ENCODE results near the gene CACNG7. TPM values are rescaled to one million over a fixed set of nuclear protein-coding genes. Genes with fewer than 3 reads are reported as not detected.
"Not testable (repeated sequence)": the region's sequence is repeated elsewhere in the genome, so short reads cannot be mapped to it uniquely, and the experiment has no call there.

The CACNG7 gene
- total and polyA plus RNA-seq, 4 donors = not detected

DNA sequence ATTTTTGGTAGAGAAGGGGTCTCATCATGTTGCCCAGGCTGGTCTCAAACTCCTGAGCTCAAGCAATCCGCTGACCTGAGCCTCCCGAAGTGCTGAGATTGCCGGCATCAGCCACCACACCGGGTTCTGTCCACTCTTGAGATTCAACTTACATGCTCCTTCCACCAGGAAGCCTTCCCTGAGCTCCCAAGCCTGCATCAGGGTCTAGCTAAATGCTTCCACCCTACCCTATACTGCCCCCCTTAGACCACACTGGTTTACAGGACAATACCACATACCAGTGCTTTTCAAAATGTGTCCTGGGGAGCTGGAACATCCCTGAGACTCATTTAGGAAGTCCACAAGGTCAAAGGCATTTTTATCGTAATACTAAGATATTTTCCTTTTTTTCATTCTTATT is 38.5 kb downstream of the CACNG7 start:
- DNase-seq (ENCODE audit: low spot score) = no peak
- WGBS = 64% methylated on average over 5 of the region's 5 CpGs
- Histone ChIP-seq H3K9me3 (ENCODE audit: control insufficient read depth in 4 of 4, low read length in 3 of 4) (no peaks in the 10 kb centered on the region), H3K27me3 (ENCODE audit: control insufficient read depth in 4 of 4, insufficient read depth in 4 of 4, low read length in 3 of 4) (peaks cover 0 to 10% (median 3%) of the 10 kb centered on the region in 4 donors), H3K9ac (ENCODE audit: low read depth in 1 of 2, low read length in 2 of 2) (no peak overlapping the region), H3K27ac (ENCODE audit: low read depth in 1 of 2, low read length in 2 of 2) (no peak overlapping the region), H3K4me3 (ENCODE audit: low read depth in 1 of 3, low read length in 3 of 3) (no peak overlapping the region), H3K4me1 (ENCODE audit: control insufficient read depth in 4 of 4, insufficient read depth in 4 of 4, low read length in 3 of 4) (no peaks in the 10 kb centered on the region), H3K36me3 (ENCODE audit: control insufficient read depth in 4 of 4, insufficient read depth in 3 of 4, low read depth in 1 of 4, low read length in 3 of 4) (no peaks in the 10 kb centered on the region)
- TF ChIP-seq, protein P1, sequence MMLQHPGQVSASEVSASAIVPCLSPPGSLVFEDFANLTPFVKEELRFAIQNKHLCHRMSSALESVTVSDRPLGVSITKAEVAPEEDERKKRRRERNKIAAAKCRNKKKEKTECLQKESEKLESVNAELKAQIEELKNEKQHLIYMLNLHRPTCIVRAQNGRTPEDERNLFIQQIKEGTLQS (IDR thresholded peaks at IDR 0.05) = no peak
- TF ChIP-seq FOXA1 (IDR thresholded peaks at IDR 0.05) (no peak), JUND (IDR thresholded peaks at IDR 0.05) (no peak), MAX (IDR thresholded peaks at IDR 0.05) (no peak), GABPA (IDR thresholded peaks at IDR 0.05 in 1 of 2, conservative IDR thresholded peaks at IDR 0.05 in 1 of 2) (no peak), REST (IDR thresholded peaks at IDR 0.05) (no peak), ZBTB33 (IDR thresholded peaks at IDR 0.05) (no peak), TAF1 (conservative IDR thresholded peaks at IDR 0.05) (no peak), HNF4A (conservative IDR thresholded peaks at IDR 0.05) (no peak), HNF4G (IDR thresholded peaks at IDR 0.05) (no peak), NR2F2 (IDR thresholded peaks at IDR 0.05) (no peak), EGR1 (IDR thresholded peaks at IDR 0.05; ENCODE audit: low read depth in 2 of 2) (no peak), FOXA2 (IDR thresholded peaks at IDR 0.05) (no peak), RXRA (IDR thresholded peaks at IDR 0.05) (no peak), RAD21 (IDR thresholded peaks at IDR 0.05) (no peak), CTCF (IDR thresholded peaks at IDR 0.05; ENCODE audit: low read depth, low read length, missing input control) (no peak), SP1 (IDR thresholded peaks at IDR 0.05) (no peak), YY1 (IDR thresholded peaks at IDR 0.05) (no peak)

DNA sequence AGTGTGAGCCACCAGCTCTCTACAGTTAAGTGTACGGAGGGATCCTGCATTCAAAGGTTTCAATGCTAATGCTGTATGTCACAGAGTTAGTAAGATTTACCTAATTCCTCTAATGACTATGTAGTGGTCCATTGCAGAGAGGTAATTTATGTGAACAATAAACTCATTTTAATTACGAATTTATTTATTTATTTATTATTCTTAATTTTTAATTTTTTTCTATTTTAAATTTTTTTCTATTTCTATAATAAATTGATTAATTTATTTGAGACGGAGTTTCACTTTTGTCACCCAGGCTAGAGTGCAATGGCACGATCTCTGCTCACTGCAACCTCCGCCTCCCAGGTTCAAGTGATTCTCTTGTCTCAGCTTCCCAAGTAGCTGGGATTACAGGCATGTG is 39.5 kb downstream of the CACNG7 start:
- not testable (repeated sequence) for H3K9ac ChIP-seq (ENCODE audit: low read depth in 1 of 2, low read length in 2 of 2); H3K27ac ChIP-seq (ENCODE audit: low read depth in 1 of 2, low read length in 2 of 2); H3K4me3 ChIP-seq (ENCODE audit: low read depth in 1 of 3, low read length in 3 of 3); DNase-seq (ENCODE audit: low spot score); H3K4me1 ChIP-seq (ENCODE audit: control insufficient read depth in 4 of 4, insufficient read depth in 4 of 4, low read length in 3 of 4); H3K36me3 ChIP-seq (ENCODE audit: control insufficient read depth in 4 of 4, insufficient read depth in 3 of 4, low read depth in 1 of 4, low read length in 3 of 4); H3K9me3 ChIP-seq (ENCODE audit: control insufficient read depth in 4 of 4, low read length in 3 of 4)
- 68% methylated on average over 5 of the region's 5 CpGs for WGBS
- peaks cover 0 to 10% (median 0%) of the 10 kb centered on the region in 4 donors for H3K27me3 ChIP-seq (ENCODE audit: control insufficient read depth in 4 of 4, insufficient read depth in 4 of 4, low read length in 3 of 4)
